PC-3 (cell line): ENCODE results near the gene DNLZ.
"Not testable (repeated sequence)": the region's sequence is repeated elsewhere in the genome, so short reads cannot be mapped to it uniquely, and the experiment has no call there.

ENCODE experiments used
- CTCF ChIP-seq: fragments of 300-600 bp; sonication (generic); conservative IDR thresholded peaks from 2 replicates; pipeline ENCODE4 v1.5.1; 2017; ENCODE audit warnings: antibody characterized with exemption, low read depth, mild to moderate bottlenecking, low read length
- EZH2 ChIP-seq: fragments of 300-600 bp; sonication (generic); IDR thresholded peaks from one replicate; pipeline ENCODE4 v1.6.1; 2017; ENCODE audit warnings: antibody characterized with exemption, mild to moderate bottlenecking, low read length; ENCODE audit not compliant: unreplicated experiment
- EZH2phosphoT487 ChIP-seq: fragments of 300-600 bp; sonication (generic); IDR thresholded peaks from 2 replicates; pipeline ENCODE4 v1.6.1; 2018; ENCODE audit warnings: mild to moderate bottlenecking, antibody characterized with exemption, low read length, borderline replicate concordance

- not testable (repeated sequence) for TF ChIP-seq CTCF, EZH2, EZH2phosphoT487
Observed at GRCh38 chr9:136405904-136406303, 42.4 kb upstream of the DNLZ start.
